Measurements from ENCODE around the gene DRG2.

Gene DRG2

DNA sequence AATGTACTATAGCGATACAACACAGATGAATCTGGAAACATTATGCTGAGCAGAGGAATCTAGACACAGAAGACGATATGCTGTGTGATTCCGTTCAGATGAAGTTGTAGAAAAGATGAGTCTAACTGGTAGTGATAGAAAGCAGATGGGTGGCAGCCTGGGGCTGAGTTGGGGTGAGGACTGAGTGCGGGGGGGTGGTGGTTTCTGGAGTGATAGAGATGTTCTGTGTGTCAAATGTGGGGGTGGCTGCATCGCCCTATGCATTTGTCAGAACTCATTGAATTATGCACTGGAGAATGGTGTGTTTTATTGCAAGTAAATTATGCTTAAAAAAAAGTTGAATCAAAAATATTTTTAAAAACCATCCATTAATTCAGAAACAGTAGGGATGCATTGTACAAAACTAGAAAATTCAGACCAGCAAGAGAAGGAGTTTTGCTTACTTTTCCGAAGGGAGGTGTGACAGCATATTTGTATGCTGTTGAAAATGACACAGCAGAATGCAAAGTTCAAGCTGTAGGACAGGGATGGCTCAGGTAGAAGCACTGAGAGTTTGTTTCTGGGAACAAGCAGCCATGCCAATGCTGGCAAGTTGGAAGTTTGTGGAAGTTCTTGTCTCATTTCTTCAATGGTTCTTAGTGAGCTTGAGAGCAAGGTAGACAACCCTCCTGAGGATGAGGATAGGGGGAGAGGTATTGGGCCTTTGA, 13.0 kb upstream of the DRG2 start:
- DNase-seq (ENCODE audit: low read depth in 2 of 2): no peak

DNA sequence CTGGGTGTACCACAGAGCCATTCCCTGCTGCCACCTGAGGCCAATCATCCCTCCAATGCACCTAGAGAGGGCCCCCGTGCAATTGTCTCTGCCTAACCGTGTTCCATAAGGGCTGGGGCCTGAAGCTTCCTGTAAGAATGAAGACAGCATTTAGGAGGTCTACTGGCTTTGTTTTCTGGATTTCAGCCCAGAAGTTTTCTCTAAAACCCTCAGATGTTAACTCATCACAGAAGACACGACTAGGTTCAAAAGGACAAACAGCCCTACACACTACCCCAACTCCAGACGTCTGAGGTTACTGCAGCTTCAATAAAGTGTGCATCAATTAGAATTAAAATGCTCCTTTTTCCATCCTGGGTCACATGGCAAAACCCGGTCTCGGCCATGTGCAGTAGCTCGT, 10.8 kb upstream of the DRG2 start:
- DNase-seq (ENCODE audit: low read depth in 2 of 2): no peak

DNA sequence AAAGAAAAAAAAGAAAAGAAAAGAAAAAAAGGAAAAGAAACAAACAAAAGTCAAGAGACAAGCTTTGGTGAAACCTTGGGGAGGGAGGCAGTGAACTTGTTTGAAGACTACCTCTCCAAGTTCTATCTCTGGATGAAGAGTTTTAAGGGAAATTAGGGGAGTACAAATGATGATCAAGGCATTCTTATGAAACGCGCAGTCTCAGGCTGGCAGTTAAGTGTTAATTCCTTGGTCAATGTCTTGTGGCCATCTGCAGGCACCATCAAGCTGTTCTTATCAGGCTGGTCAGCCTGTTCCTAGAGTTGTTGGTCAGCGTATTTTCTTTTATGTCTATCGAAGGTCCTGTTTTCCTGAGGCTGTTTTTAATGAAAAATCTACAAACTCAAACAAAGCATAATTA, 8.2 kb upstream of the DRG2 start:
- DNase-seq (ENCODE audit: low read depth in 2 of 2): no peak

DNA sequence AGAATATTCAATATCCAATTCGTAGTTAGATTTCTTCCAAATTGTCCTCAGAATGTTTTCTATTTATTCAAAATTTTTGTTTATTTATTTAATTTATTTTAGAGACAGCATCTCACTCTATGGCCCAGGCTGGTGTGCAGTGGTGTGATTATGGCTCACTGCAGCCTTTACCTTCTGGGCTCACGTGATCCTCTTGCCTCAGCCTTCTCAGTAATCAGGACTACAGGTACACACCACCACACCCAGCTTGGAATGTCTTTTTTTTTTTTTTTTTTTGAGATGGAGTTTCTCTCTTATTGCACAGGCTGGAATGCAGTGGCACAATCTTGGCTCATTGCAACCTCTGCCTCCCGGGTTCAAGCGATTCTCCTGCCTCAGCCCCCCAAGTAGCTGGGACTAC, 3.5 kb upstream of the DRG2 start:
- no peak for DNase-seq (ENCODE audit: low read depth in 2 of 2)

DNA sequence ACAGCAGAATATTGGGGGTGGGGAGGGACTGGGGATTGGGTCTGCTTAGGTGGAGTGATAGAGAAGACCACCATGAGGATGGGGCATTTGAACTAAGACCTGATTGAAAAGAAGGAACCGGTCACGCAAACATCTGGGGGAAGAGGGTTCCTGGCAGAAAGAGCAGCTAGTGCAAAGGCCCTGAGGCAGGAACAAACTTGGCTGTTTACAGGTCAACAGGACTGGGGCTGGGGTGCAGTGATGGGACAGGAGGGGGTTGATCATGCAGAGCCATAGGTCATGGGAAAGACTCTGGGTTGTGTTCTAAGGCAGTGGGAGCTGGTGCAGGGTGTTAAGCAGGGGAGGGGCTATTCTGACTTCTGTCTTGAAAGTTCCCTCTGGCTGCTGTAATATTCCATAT, 1.9 kb downstream of the DRG2 start:
- DNase-seq (ENCODE audit: low read depth in 2 of 2): no peak

- no peak for DNase-seq (ENCODE audit: low read depth in 2 of 2)
These were observed 6.1 kb downstream of the DRG2 start for GRCh38 chr17:18093616-18094408.

GRCh38 chr17:18094409-18094807, 6.7 kb downstream of the DRG2 start:
- no peak for DNase-seq (ENCODE audit: low read depth in 2 of 2)

GRCh38 chr17:18099516-18099915, 11.8 kb downstream of the DRG2 start:
- DNase-seq (ENCODE audit: low read depth in 2 of 2): no peak

GRCh38 chr17:18100616-18101015, 12.9 kb downstream of the DRG2 start:
- no peak for DNase-seq (ENCODE audit: low read depth in 2 of 2)

DNA sequence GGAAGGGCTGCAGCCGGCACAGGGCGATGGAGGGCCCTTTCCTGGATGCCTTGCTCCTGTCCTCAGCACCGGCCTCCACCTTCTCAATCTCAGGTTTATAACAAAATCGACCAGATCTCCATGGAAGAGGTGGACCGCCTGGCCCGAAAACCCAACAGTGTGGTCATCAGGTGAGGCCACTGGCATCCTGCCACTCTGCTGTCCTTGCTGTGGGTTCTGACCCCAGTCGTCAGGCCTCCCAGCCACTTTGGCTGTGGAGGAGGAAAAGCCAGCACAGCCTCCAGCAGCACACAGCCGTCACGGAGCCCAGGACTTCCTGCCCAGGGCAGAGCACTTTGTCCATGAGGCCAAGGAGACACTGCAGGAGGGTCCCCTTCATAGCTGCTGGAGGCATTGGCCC, 14.1 kb downstream of the DRG2 start:
- DNase-seq (ENCODE audit: low read depth in 2 of 2): no peak

DNA sequence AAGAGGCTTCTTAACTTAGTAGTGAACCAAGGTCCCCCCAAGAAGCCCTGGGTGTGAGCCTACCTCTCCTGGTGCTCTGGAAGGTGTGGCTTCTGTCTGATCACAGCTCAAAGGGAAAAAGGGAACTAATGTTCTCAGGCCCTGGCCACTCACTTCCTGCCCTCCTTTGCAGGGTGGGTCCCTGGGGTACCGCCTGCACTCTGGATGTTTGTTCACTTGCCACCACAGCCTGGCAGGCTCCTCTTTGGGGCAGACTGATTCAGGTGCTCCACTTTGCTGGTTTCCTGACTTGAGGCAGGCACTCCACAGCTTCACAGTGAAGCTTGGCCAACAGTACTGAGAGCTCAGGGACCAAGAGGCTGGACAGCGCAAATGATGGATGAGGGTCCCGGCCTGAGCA, 14.9 kb downstream of the DRG2 start:
- DNase-seq (ENCODE audit: low read depth in 2 of 2): no peak

GRCh38 chr17:18105027-18105426, 17.3 kb downstream of the DRG2 start:
- DNase-seq (ENCODE audit: low read depth in 2 of 2): no peak

GRCh38 chr17:18105595-18105994, 17.8 kb downstream of the DRG2 start:
- DNase-seq (ENCODE audit: low read depth in 2 of 2): no peak

DNA sequence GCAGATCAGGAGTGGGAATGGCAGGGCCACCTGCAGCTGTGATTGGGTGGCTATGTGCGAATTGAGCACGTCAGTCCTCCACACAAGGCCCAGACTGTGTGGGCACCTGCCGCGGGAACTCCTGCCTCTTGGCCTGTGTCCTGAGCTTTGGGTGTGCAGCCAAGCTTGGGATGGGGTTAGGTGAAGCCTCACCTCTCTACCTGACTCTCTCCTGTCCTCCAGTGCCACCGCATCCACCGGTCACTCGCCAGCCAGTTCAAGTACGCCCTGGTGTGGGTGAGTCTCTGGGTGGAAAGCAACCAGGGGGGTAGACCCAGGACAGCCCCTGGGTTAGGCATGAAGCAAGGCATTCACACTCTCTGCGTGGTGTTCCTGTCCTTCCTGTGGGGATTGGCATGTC, 18.5 kb downstream of the DRG2 start:
- DNase-seq (ENCODE audit: low read depth in 2 of 2): no peak

GRCh38 chr17:18107061-18107790, 19.5 kb downstream of the DRG2 start:
- DNase-seq (ENCODE audit: low read depth in 2 of 2): no peak

DNA sequence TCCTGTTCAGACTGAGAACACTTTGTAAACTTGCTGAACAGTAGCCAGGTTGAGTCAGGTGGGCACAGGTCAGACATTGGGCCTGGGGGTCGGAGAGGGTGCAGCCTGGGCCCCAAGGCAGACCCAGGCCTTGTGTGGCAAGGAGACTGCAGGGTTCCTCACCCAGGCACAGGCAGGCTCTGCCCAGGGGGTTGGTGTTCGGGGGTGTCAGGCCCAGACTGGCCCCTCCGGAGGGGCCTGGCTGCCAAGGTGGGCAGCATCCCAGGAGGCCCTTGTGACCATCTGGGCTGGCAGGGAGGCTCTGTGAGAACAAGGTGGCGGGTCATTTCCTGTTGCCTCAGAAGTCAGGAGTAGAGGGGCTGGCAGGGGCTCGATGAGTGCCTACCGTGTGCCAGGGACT, 20.2 kb downstream of the DRG2 start:
- no peak for DNase-seq (ENCODE audit: low read depth in 2 of 2)

DNA sequence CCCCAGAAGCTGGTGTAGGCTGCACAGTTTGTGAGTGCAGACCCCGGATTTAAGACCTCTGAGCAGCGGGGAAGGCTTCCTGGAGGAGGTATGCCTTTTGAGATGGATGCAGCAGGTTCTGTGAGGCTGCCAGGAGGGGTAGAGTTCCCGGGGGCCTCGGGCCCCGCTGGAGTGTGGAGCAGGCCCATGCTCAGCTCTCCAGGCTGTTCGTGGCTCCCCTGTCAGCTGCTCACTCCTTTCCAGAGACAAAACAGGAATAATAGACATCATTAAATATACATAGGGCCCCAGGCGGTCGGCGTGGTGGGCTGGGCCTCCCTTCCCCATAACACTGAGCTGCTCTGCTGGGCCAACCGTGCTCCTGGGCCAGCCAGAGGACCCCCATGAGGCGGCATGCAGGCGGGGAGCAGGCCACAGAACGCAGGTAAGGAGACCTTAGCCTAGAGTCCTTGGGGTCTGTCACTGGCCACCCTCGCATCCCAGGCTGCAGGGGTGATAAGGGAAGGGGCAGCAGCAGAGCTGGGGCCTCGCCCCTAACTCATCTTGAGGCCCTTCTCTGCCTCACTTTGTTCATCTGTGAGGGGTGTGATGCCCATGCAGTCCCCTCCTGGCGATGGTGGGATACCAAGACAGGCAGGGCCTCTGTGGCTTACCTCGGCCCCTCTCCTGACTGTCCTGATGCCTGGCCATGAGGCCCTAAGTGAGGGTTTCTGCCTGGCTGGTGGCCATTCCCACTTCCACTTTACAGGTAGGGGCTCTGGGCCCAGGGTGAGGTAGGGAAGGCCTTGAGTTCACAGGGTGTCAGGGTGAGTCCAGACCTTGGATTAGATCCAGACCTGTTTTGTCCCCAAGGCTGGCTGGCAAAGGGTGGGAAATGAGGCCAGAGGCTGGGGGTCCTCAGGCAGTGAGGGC, 20.9 kb downstream of the DRG2 start, which contains the start of gene MYO15A:
Gene MYO15A (plus strand): TSS at position 356 of the 912 bp plus-strand sequence. CDS start 10,045 bp downstream, outside the sequence.
- no peak for DNase-seq (ENCODE audit: low read depth in 2 of 2)

DNA sequence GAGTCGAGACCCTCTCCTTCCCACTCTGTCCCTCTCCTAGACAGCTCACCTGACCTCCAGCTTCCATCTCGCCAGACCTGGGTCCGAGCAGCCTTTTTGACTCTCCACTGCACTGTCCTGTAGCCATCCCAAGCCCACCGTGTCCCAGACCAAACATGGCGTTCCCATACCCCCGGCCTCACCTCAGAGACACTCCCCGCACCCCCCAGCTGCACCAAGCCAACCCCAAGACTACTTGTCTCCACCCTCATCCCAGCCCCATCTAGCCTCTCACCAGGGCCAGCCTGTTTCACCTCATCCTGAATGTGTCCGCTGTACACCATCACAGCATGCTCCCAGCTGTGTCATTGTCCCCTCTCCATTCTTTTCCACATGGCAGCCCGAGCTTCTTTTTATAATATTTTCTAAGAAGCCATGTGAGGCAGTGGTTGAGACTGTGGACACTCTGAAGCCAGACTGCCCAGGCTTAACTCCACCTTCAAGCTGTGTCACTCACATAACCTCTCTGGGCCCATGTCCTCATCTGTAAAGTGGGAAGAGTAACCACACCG, 22.3 kb downstream of the DRG2 start:
- DNase-seq (ENCODE audit: low read depth in 2 of 2): no peak

- no peak for DNase-seq (ENCODE audit: low read depth in 2 of 2)
These were observed 22.9 kb downstream of the DRG2 start for GRCh38 chr17:18110636-18111145.

DNA sequence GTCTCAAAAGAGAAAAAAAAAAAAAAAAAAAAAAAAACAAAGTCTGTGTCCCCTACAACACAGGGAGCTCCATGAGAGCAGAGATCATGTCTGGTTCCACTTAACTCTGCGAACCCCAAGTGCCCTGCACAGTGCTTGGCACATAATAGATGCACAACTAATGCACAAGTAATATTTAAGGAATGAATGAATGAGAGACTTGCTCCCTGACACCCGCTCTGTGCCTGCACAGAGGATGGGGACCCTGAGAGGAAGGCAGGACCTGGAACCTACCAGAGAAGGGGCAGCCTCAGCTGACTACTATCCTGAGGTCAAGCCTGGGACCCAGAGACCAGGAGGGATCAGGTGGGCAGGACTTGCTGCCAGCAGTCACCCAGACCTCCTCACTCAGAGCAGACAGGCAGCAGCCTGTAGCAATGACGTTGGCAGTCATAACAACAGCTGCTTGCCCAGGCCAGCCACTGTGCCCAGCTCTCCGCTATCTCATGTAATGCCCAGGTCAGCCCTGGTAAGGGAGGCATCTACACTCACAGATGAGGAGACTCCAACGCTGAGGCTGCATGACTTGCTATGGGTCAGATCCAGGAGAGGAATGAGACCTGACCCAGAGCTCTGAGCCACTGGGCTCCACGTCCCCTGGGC, 23.7 kb downstream of the DRG2 start:
- no peak for DNase-seq (ENCODE audit: low read depth in 2 of 2)

GRCh38 chr17:18115517-18115916, 27.8 kb downstream of the DRG2 start:
- no peak for DNase-seq (ENCODE audit: low read depth in 2 of 2)
